ENCODE data around the gene ST3GAL2.
A peak's percentile ranks its signal among the peaks of the same experiment; 100 is the strongest.

The ST3GAL2 gene

GRCh38 chr16:70441406-70441990 is 2.6 kb upstream of the ST3GAL2 start:
- no peak for DNase-seq (ENCODE audit: low read depth, low spot score)
- no peak overlapping the region for H3K4me3 ChIP-seq (ENCODE audit: low read length)

GRCh38 chr16:70440009-70440692 is 1.3 kb upstream of the ST3GAL2 start:
- no peak for DNase-seq (ENCODE audit: low read depth, low spot score)
- peak overlapping the region; percentile 83 for H3K4me3 ChIP-seq (ENCODE audit: low read length)

DNA sequence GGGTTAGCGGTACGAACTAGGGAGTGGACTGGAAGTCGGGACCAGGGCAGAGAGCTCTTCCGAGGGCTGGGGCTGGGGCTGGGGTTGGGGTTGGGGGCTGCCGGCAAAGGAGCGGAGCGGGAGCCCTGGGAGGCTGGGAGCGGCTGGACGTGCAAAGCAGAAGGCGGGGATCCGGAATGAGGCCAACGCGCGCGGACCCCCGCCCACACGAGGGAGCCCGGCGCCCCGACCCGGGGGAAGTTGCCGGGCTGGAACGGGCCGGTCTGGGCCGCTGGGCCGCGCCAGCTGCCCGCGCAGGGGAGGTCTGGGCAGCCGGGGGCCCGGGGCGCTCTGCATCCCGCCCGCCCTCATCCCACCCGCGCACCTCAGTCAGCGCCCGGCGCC is 323 bp downstream of the ST3GAL2 start:
- no peak for DNase-seq (ENCODE audit: low read depth, low spot score)
- peak overlapping the region; percentile 83 for H3K4me3 ChIP-seq (ENCODE audit: low read length)

DNA sequence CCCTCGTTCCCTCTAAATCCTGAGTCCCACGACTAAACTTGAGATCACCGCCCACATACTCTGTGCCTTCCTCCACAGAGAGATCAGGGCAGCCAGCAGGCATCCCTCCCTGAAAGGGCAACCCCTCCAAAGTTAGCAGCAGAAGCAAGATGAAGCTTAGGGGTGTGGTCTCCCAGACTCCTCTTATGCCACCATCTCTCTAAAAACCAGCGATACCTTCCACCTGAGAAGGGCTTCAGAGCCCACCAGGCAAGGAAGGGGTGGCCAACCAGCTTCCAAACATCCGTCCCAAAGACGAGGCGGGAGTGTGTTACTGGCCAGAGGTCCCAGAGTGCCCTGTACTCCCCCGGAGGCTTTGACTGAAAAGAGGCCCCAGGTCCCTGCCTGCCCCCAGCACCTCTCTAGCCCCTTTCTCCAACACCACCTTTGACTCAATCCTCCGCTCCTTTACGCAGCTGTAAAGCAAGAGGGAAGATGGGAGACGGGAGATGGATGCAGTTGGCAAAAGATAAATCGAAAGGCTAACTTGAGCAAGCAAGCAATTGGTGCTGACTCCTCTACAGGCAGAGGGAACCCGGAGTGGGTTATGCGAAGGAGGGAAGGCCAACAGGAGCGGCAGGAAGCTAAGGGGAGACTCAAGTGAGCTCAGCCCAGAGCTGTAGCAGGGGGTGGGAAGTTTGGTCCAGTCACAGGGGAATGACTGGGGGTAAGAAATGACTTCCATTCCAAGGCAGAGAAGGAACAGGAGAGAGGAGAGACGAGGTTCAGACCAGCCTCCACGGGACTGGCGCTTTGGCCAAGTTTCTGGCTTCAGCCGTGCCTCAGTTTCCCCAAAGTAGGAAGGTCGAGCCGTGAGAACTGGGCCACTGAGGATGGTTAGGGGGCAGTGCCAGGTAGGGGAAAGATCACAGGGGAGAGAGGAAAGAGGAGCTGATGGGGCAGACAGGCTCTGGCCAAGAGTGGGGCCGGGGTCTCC is 1.0 kb downstream of the ST3GAL2 start:
- no peak for DNase-seq (ENCODE audit: low read depth, low spot score)
- H3K4me3 ChIP-seq (ENCODE audit: low read length) = peak overlapping the region; percentile 83

- H3K4me3 ChIP-seq (ENCODE audit: low read length) = no peak overlapping the region
- DNase-seq (ENCODE audit: low read depth, low spot score) = no peak
Measured at GRCh38 chr16:70437017-70437581, 1.8 kb downstream of the ST3GAL2 start.

DNA sequence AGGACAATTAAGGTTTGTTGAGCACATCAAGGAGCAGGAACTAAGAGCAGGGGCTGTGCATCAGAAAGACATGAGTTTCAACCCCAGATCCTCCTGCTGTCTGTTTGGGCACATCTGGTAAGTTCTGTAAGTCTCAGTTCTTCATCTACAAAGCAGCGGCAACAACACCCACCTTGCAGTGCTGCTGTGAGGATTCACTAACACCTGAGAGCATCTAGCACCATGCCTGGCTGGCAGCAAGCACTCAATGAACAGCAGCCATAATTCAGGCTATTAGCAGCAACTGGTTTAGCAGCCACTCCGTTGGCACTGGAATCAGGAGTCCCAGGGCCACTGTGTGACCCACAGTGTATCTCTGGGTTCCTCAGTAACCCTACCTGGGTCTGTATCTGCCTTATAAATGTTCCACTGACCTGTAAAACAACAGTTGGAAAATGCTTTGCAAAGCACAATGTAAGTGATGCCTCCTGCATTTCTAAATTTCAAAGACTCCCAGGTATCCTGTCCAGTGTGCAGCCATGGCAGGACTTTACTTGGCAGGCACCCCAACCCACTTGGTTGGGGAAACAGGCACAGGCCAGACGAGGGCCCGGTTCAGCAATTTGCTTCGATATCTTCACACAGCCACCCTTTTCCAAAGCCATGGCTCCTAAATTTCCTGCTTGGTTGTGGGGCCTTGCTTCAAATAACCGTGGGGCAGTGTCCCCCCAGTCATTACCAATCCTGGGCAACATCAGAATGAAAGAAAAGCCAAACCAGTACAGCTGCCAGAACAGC is 4.2 kb downstream of the ST3GAL2 start:
- DNase-seq (ENCODE audit: low read depth, low spot score) = no peak
- H3K4me3 ChIP-seq (ENCODE audit: low read length) = no peak overlapping the region

- no peak for DNase-seq (ENCODE audit: low read depth, low spot score)
- no peak overlapping the region for H3K4me3 ChIP-seq (ENCODE audit: low read length)
Measured at GRCh38 chr16:70433458-70434103, 5.3 kb downstream of the ST3GAL2 start.

GRCh38 chr16:70432723-70433457 is 6.0 kb downstream of the ST3GAL2 start:
- no peak overlapping the region for H3K4me3 ChIP-seq (ENCODE audit: low read length)
- DNase-seq (ENCODE audit: low read depth, low spot score) = no peak

DNA sequence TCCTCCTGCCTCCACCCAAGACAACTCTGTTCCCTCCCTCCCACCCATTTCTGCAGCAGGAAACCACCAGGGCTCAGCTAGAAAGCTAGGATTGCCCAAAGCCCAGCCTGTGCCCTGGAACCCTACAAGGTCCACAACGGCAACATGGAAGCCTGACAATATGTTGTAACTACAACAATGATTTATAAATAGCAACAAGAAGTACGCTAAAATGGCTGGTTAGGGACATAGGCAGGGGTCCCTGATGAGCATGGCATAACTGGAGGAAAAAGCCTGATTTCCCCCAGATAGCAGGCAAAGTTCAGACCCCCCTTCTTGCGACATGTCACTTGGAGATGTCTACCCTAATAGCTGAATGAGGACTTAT is 6.6 kb downstream of the ST3GAL2 start:
- no peak overlapping the region for H3K4me3 ChIP-seq (ENCODE audit: low read length)
- DNase-seq (ENCODE audit: low read depth, low spot score) = no peak

DNA sequence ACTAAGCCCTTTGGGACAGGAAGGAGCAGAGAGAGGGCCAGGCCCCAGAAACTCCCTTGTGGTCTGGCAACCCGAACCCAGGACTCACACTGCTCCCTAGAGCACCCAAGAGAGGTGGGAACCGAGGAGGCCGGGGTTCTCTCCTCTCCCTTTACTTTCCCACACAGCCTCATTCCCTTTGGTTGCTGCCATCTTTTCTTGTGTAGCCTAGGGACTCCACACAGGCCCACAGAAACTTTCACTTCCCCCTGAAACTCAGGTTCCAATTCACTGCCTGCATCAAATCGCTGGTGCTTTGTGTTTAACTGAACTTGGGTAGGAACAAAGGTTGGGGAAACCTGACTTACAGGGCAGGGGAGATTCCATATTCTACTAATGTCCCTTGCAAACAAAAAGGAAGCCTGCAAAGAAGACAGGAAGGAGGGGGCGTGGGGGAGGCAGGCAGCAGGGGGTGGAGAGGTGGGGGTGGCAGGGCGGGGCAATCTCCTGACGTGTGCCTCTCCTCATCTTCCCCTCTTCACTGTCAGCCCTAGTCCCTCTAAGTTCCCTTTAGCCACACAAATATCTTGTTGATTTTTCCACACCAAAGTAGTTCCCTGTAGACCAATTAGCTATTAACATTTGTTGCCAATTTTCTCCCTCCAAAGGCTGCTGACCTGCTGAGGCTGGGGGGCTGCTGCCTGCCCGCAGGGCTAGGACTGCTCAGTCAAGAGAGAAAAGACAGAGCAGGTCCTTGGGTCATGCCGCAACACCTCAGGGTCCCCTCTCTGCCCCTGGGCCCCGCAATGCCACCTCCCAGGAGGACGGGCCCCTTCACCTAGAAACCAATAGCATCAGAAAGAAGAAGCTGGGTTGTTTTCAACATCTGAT is 8.0 kb downstream of the ST3GAL2 start:
- peak overlapping the region; percentile 29 for H3K4me3 ChIP-seq (ENCODE audit: low read length)
- DNase-seq (ENCODE audit: low read depth, low spot score) = peak; percentile 59

DNA sequence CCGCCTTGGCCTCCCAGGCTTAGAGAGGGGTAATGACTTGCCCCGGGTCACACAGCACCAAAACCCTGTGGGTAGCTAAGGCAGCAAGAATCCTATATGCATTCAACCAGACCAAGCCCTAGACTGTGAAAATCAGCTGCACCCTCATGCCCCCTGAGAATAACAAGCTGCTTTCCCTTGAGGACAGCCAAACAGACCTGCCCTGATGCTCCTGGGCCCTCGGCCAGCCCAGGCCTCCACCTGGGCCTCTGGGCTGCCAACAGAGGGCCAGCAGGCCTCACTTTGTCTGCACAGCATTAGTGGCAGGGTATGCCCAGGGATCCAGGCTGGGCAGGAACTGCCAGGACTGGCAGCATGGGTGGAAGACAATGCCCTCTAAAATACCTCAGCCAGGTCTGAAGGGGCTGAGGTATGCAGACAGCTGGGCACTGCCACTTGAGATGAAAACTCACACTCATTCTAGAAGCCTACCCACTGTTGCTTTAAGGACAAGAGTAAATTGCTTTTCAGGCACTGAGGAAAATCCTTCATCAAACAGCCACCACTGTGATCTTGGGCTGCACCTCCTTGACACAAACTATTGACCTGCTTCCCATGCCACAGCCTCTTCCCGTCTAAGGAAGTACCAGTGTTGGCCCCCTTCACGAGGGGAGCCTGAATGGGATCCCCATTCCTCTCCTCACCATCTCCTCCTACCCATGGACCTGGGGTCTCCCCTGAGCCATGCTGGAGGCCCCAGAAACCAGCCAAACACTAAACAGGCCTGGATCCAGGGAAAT is 8.8 kb downstream of the ST3GAL2 start:
- no peak overlapping the region for H3K4me3 ChIP-seq (ENCODE audit: low read length)
- DNase-seq (ENCODE audit: low read depth, low spot score) = no peak

- DNase-seq (ENCODE audit: low read depth, low spot score) = no peak
- no peak overlapping the region for H3K4me3 ChIP-seq (ENCODE audit: low read length)
Measured at GRCh38 chr16:70428178-70428998, 10.5 kb downstream of the ST3GAL2 start.

DNA sequence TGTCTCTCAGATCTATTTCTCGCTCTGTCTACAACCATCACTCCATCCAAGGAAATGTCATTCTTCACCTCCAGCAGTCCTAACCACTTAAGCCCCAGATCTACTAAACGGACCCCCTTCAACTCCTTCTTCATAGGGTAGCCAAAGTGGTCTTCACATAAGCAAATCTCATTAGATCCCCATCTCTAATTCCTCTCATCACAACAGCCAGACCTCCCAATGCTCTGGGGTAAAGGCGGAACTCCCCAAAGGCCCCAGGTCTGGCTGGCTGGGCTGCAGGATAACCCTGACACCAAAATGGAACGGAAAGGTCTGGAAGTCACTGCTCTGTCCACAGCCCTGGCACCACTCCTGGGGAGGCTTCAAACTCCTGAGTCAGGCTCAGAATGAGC is 11.1 kb downstream of the ST3GAL2 start:
- DNase-seq (ENCODE audit: low read depth, low spot score) = no peak
- no peak overlapping the region for H3K4me3 ChIP-seq (ENCODE audit: low read length)

DNA sequence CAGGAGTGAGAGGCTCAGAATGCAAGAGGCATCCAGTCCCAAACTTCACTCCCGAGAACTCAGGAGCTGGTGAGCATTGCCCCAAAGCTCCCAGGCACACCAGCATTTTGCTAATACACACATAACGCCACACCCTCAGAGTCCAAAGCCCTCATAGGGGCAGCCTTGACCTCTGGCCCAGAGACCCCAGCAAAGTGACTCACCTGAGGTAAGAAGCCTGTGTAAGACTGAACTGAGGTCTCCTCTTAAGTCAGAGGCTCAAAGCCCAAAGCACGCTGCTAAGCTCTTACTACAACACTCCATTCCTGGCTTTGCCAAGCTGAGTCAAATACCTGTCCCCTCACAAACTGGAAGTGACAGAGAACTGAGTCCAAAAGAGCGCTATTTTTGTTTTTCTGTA is 16.4 kb downstream of the ST3GAL2 start:
- no peak for DNase-seq (ENCODE audit: low read depth, low spot score)
- no peak overlapping the region for H3K4me3 ChIP-seq (ENCODE audit: low read length)

- H3K4me3 ChIP-seq (ENCODE audit: low read length) = no peak overlapping the region
- DNase-seq (ENCODE audit: low read depth, low spot score) = no peak
Measured at GRCh38 chr16:70421473-70422311, 17.2 kb downstream of the ST3GAL2 start.
